ENCODE results near the gene EPB41L4B.

Gene EPB41L4B

GRCh38 chr9:109320331-109320741 lies 523 bp downstream of the EPB41L4B start:
- no peak overlapping the region; the same call in 1 of the 2 replicates for H3K4me3 ChIP-seq (ENCODE audit: low read depth, low read length)
- no peak for TF ChIP-seq CTCF (IDR thresholded peaks at IDR 0.05; ENCODE audit: low read depth, low read length)

GRCh38 chr9:109319626-109320241 lies 1.1 kb downstream of the EPB41L4B start:
- peak overlapping the region; percentile 49 for H3K4me3 ChIP-seq (ENCODE audit: low read depth, low read length)
- no peak for TF ChIP-seq CTCF (IDR thresholded peaks at IDR 0.05; ENCODE audit: low read depth, low read length)

- no peak for TF ChIP-seq CTCF (IDR thresholded peaks at IDR 0.05; ENCODE audit: low read depth, low read length)
- H3K4me3 ChIP-seq (ENCODE audit: low read depth, low read length): no peak overlapping the region
These were observed 1.7 kb downstream of the EPB41L4B start for GRCh38 chr9:109319017-109319625.

- H3K4me3 ChIP-seq (ENCODE audit: low read depth, low read length): no peak overlapping the region
- TF ChIP-seq CTCF (IDR thresholded peaks at IDR 0.05; ENCODE audit: low read depth, low read length): no peak
These were observed 2.7 kb downstream of the EPB41L4B start for GRCh38 chr9:109317979-109318741.

- TF ChIP-seq CTCF (IDR thresholded peaks at IDR 0.05; ENCODE audit: low read depth, low read length): no peak
- H3K4me3 ChIP-seq (ENCODE audit: low read depth, low read length): no peak overlapping the region
These were observed 3.4 kb downstream of the EPB41L4B start for GRCh38 chr9:109317311-109317978.

GRCh38 chr9:109316207-109316640 lies 4.6 kb downstream of the EPB41L4B start:
- TF ChIP-seq CTCF (IDR thresholded peaks at IDR 0.05; ENCODE audit: low read depth, low read length): no peak

More at GRCh38 chr9:109316207-109316640, 4.6 kb downstream of the EPB41L4B start:
- H3K4me3 ChIP-seq (ENCODE audit: low read depth, low read length): no peak overlapping the region
